Right lobe of liver (tissue), 6 donors: Measurements from ENCODE around the gene KIF2C. TPM values are rescaled to one million over a fixed set of nuclear protein-coding genes. Genes with fewer than 3 reads are reported as not detected.
A peak's percentile ranks its signal among the peaks of the same experiment; 100 is the strongest.

Experiments used
- ATAC-seq, 4 donors: fragments of 200-7000 bp; cut with Tn5 transposase; one replicate each; pipeline ENCODE4 v1.9.1; 2020; ENCODE audit warnings: mild to moderate bottlenecking in 4 of 4, moderate library complexity in 4 of 4
- DNase-seq, 3 donors: peaks; one replicate each; pipeline ENCODE4 v3.0.0-alpha.2; 2020
- H3K27ac ChIP-seq, 3 donors: fragments of 200-600 bp; one replicate each; pipeline ENCODE4 v1.8.0; 2022
- H3K27me3 ChIP-seq, 2 donors: fragments of 200-600 bp; one replicate each; pipeline ENCODE4 v1.8.0; 2022
- H3K36me3 ChIP-seq, 4 donors: fragments of 200-600 bp; sonication (generic) in 1 of 4; one replicate each; pipeline versions ENCODE4 v1.5.1 to v1.8.0; 2017 to 2022; ENCODE audit warnings: control low read depth in 1 of 4
- H3K4me1 ChIP-seq, 4 donors: fragments of 200-600 bp; sonication (generic) in 1 of 4; one replicate each; pipeline versions ENCODE4 v1.5.1 to v1.8.0; 2017 to 2022; ENCODE audit warnings: control low read depth in 1 of 4
- H3K4me3 ChIP-seq, 3 donors: fragments of 200-600 bp; one replicate each; pipeline ENCODE4 v1.8.0; 2022
- H3K9me3 ChIP-seq, 4 donors: fragments of 200-600 bp; sonication (generic) in 1 of 4; one replicate each; pipeline versions ENCODE4 v1.5.1 to v1.8.0; 2017 to 2022; ENCODE audit warnings: control low read depth in 1 of 4
- CTCF ChIP-seq, 4 donors: fragments of 200-600 bp in 3 of 4; fragments of 450-650 bp in 1 of 4; IDR thresholded peaks; one replicate each; pipeline versions ENCODE4 v1.5.1 to v1.8.0; 2016 to 2022; ENCODE audit warnings: antibody characterized with exemption in 4 of 4, mild to moderate bottlenecking in 2 of 4
- POLR2A ChIP-seq: fragments of 450-650 bp; IDR thresholded peaks from one replicate; pipeline ENCODE4 v1.6.1; 2017; ENCODE audit warnings: antibody characterized with exemption, mild to moderate bottlenecking
- WGBS: methylation state at CpG from one replicate; pipeline ENCODE4 v1.1.6; 2018; ENCODE audit warnings: low coverage, low lambda C conversion rate; ENCODE audit not compliant: insufficient coverage; ENCODE audit errors: missing lambda C conversion rate; 5-methylcytosine and 5-hydroxymethylcytosine counted together
- intact Hi-C, 2 donors: fragments of 100-400 bp; cut with DNase I; formaldehyde crosslinking; loops; one replicate each; pipeline versions ENCODE4 v1.11.2 to v1.14.1; 2022
- total RNA-seq, 6 experiments: library from RNA; depleted of rRNA in 2 of 6; stranded (reverse); fragments of >200 nt in 2 of 6; fragmentation: NEBNext Ultra II Directional in 3 of 6; extraction: Animal tissue kit (Norgen Biotek cat#: 25700) in 3 of 6; gene quantifications; one replicate each; pipeline versions ENCODE4 v1.1.0 to v1.2.4, GENCODE V29; 2016 to 2023
- donor health status: DM: no; HTN: yes; CAD: no.
- donor health status: DM: no; HTN: no; CAD: no.
- donor health status: DM: no; HTN: no; CAD: no.
- donor health status: DM: no; HTN: yes; CAD: no.
- donor health status: DM: no; HTN: yes; CAD: no.

Gene KIF2C
- total RNA-seq, 6 experiments from 2014 or later = 0.22 to 1.4 (median 0.37) TPM; not detected in 1

GRCh38 chr1:44719318-44719717 is 20.3 kb upstream of the KIF2C start:
- Histone ChIP-seq H3K27me3 (no peaks in the 10 kb centered on the region), H3K36me3 (no peaks in the 10 kb centered on the region), H3K4me1 (peaks cover 0 to 3% (median 0%) of the 10 kb centered on the region in 4 donors), H3K9me3 (no peaks in the 10 kb centered on the region), H3K27ac (no peak overlapping the region), H3K4me3 (no peak overlapping the region)
- TF ChIP-seq CTCF (IDR thresholded peaks at IDR 0.05) (no peak), POLR2A (no peak)
- intact Hi-C loops = no loop called here
- 71% methylated on average over 2 of the region's 5 CpGs for WGBS
- no peak for ATAC-seq
- DNase-seq = no peak

- 80% methylated on average over 4 of the region's 4 CpGs for WGBS
- intact Hi-C loops = no loop called here
Measured at GRCh38 chr1:44720281-44720680, 19.4 kb upstream of the KIF2C start.

GRCh38 chr1:44721485-44722361 is 17.9 kb upstream of the KIF2C start:
- H3K36me3 ChIP-seq = no peaks in the 10 kb centered on the region
- ATAC-seq (peak; percentile 40 to 66 (median 50)), DNase-seq (no peak)
- no peak overlapping the region for H3K27ac ChIP-seq
- H3K9me3 ChIP-seq = no peaks in the 10 kb centered on the region
- TF ChIP-seq CTCF (IDR thresholded peaks at IDR 0.05) = no peak
- TF ChIP-seq POLR2A = peak; percentile 57
- no peak overlapping the region for H3K4me3 ChIP-seq
- H3K4me1 ChIP-seq = no peaks in the 10 kb centered on the region
- 39% methylated on average over 14 of the region's 14 CpGs for WGBS
- no peaks in the 10 kb centered on the region for H3K27me3 ChIP-seq
- intact Hi-C loops = no loop called here

More at GRCh38 chr1:44720281-44720680, 19.4 kb upstream of the KIF2C start:
- no peak overlapping the region for H3K4me3 ChIP-seq
- TF ChIP-seq POLR2A = no peak
- no peak for TF ChIP-seq CTCF (IDR thresholded peaks at IDR 0.05)
- no peak for ATAC-seq
- DNase-seq = no peak
- no peaks in the 10 kb centered on the region for H3K27me3 ChIP-seq
- no peak overlapping the region for H3K27ac ChIP-seq
- no peaks in the 10 kb centered on the region for H3K9me3 ChIP-seq
- H3K36me3 ChIP-seq = no peaks in the 10 kb centered on the region
- H3K4me1 ChIP-seq = no peaks in the 10 kb centered on the region

- no peak overlapping the region for H3K4me3 ChIP-seq
- H3K9me3 ChIP-seq = no peaks in the 10 kb centered on the region
- no peaks in the 10 kb centered on the region for H3K4me1 ChIP-seq
- H3K36me3 ChIP-seq = no peaks in the 10 kb centered on the region
- H3K27me3 ChIP-seq = no peaks in the 10 kb centered on the region
- H3K27ac ChIP-seq = no peak overlapping the region
- WGBS = 58% methylated on average over 9 of the region's 9 CpGs
- TF ChIP-seq CTCF (IDR thresholded peaks at IDR 0.05) (no peak), POLR2A (no peak)
- intact Hi-C loops = no loop called here
- DNase-seq (no peak), ATAC-seq (no peak)
Measured at GRCh38 chr1:44723064-44723463, 16.6 kb upstream of the KIF2C start.
